Measurements from ENCODE around the gene GMFB. TPM values are rescaled to one million over a fixed set of nuclear protein-coding genes. Genes with fewer than 3 reads are reported as not detected.

The GMFB gene
- total RNA-seq, 4 donors from 2014 or later = 39.5 to 169 (median 45.7) TPM

DNA sequence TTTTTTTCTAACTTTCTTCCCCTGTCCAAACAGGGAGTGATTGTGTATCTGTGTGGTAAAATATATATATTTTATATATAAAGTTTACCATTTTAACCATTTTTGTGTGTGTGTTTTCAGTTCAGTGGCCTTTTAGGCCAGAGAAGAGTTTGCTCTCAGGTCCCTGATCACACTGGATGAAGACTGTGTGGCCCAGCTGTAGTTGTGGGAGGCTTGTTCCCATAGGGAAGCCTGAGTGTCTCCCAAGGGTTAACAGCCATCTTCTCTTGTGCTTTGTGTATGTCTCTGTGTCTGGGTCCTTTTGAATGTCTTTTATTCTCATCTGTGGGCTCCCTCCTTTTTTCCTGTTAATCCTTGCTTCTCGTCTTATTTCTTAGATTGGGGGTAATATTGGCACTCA is 44.3 kb upstream of the GMFB start:
- TF ChIP-seq, protein P1, sequence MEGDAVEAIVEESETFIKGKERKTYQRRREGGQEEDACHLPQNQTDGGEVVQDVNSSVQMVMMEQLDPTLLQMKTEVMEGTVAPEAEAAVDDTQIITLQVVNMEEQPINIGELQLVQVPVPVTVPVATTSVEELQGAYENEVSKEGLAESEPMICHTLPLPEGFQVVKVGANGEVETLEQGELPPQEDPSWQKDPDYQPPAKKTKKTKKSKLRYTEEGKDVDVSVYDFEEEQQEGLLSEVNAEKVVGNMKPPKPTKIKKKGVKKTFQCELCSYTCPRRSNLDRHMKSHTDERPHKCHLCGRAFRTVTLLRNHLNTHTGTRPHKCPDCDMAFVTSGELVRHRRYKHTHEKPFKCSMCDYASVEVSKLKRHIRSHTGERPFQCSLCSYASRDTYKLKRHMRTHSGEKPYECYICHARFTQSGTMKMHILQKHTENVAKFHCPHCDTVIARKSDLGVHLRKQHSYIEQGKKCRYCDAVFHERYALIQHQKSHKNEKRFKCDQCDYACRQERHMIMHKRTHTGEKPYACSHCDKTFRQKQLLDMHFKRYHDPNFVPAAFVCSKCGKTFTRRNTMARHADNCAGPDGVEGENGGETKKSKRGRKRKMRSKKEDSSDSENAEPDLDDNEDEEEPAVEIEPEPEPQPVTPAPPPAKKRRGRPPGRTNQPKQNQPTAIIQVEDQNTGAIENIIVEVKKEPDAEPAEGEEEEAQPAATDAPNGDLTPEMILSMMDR (IDR thresholded peaks at IDR 0.05) = no peak
- TF ChIP-seq POLR2A (IDR thresholded peaks at IDR 0.05) = no peak
- DNase-seq = no peak
- Histone ChIP-seq H3K4me1 (no peaks in the 10 kb centered on the region), H3K4me3 (no peak overlapping the region), H3K36me3 (no peaks in the 10 kb centered on the region), H3K27me3 (no peaks in the 10 kb centered on the region), H3K27ac (no peak overlapping the region), H3K9me3 (no peaks in the 10 kb centered on the region)
- intact Hi-C loops (cut with DNase I; ENCODE audit: low total_unique reads) = no loop called here

DNA sequence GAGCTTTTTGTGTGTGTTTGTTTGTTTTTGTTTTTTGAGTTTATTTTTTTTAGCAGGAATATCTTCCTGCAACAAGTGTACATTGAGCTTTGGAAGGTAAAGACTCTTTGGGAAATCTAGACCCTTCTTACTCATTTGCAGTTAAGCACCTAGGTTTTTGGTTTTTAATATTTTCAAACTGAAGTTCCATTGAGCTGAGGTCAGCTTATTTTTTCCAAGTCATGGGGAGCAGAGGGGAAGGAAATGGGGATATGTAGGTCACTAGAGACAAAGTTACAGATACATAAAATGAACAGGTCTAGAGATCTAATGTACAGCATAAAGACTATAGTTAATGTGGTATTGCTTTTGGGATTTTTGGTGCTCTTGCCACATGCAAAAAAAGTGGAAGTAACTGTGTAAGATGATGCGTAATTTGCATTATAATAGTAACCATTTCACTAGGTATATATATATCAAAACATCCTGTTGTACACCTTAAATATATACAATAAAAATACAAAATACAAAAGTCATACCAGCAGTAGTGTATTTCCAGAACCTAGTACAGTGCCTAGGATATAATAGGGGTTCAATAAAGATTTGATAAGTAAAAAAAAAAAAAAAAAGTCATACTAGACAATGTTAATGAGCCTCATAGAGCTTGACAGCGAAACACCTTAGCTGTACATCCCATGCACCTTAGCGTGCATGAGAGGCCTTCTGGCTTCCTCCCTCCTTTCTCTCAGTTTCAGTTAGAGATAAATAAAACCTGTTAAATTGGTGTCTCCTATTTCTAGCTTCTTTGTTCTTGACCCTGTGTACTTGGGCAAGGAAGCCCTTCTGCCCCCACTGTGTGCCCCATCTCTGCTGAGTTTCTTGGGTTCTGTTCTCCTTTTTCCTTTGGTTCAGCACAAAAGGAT is 43.6 kb upstream of the GMFB start:
- DNase-seq = no peak
- H3K27me3 ChIP-seq = no peaks in the 10 kb centered on the region
- H3K36me3 ChIP-seq = no peaks in the 10 kb centered on the region
- no peak overlapping the region for H3K27ac ChIP-seq
- intact Hi-C loops (cut with DNase I; ENCODE audit: low total_unique reads) = no loop called here
- H3K9me3 ChIP-seq = no peaks in the 10 kb centered on the region
- no peak for TF ChIP-seq POLR2A (IDR thresholded peaks at IDR 0.05)
- TF ChIP-seq, protein P1 (IDR thresholded peaks at IDR 0.05) = no peak
- no peaks in the 10 kb centered on the region for H3K4me1 ChIP-seq
- H3K4me3 ChIP-seq = no peak overlapping the region

DNA sequence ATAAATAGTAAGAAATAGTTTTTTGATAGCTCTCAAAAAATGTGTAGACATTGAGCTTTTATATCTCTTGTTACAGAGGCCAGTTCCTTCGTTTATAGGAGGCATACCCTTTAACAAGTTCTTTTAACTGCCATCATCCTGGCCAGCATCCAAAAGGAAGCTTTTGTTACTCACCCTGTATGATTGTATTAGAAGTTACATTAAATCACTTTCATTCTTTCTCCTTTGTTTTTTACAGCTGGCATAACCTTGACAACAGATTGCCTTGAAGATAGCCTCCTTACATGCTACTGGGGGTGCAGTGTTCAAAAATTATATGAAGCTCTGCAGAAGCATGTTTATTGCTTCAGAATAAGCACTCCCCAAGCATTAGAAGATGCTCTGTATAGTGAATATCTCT is 41.0 kb upstream of the GMFB start:
- Histone ChIP-seq H3K36me3 (no peaks in the 10 kb centered on the region), H3K27ac (no peak overlapping the region), H3K4me1 (no peaks in the 10 kb centered on the region), H3K4me3 (no peak overlapping the region), H3K27me3 (no peaks in the 10 kb centered on the region), H3K9me3 (no peaks in the 10 kb centered on the region)
- intact Hi-C loops (cut with DNase I; ENCODE audit: low total_unique reads) = no loop called here
- no peak for TF ChIP-seq POLR2A (IDR thresholded peaks at IDR 0.05)
- TF ChIP-seq, protein P1 (IDR thresholded peaks at IDR 0.05) = no peak
- DNase-seq = no peak

DNA sequence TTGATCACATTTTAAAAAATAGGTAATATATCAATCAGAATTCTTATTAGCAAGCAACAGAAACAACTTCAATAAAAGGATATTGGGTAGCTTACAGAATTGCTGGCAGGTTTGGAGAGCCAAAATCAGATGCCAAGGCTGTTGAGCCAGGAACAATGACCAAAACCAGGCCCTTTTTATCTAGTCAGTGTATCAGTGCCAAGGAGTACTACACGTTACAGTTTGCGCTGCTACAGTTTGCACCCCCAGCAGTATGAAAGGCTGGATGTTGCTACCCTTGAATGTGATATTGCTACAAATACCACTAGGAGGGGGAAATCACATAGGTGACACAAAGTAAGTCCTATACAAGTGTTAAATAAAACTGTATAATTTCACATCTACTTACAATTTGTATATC is 40.2 kb upstream of the GMFB start:
- intact Hi-C loops (cut with DNase I; ENCODE audit: low total_unique reads) = no loop called here
- no peaks in the 10 kb centered on the region for H3K27me3 ChIP-seq
- H3K36me3 ChIP-seq = no peaks in the 10 kb centered on the region
- H3K4me3 ChIP-seq = no peak overlapping the region
- no peaks in the 10 kb centered on the region for H3K4me1 ChIP-seq
- H3K9me3 ChIP-seq = no peaks in the 10 kb centered on the region
- no peak for TF ChIP-seq POLR2A (IDR thresholded peaks at IDR 0.05)
- TF ChIP-seq, protein P1 (IDR thresholded peaks at IDR 0.05) = no peak
- H3K27ac ChIP-seq = no peak overlapping the region
- DNase-seq = no peak

DNA sequence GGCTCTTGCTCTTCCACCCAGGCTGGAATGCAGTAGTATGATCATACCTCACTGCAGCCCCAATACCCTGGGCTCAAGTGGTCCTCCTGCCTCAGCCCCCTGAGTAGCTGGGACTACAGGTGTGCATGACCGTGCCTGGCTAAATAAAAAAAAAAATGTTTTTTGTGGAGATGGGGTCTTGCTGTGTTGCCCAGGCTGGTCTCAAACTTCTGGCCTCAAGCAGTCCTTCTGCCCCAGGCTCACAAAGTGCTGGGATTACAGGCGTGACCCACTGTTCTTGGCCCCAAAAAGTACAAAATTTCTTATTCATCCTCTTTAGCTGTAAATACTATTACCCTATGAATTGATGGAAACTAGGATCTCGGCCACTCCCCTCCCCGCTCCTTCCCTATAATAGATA is 35.6 kb upstream of the GMFB start:
- Histone ChIP-seq H3K9me3 (no peaks in the 10 kb centered on the region), H3K4me1 (no peaks in the 10 kb centered on the region), H3K36me3 (no peaks in the 10 kb centered on the region), H3K4me3 (no peak overlapping the region), H3K27ac (no peak overlapping the region), H3K27me3 (no peaks in the 10 kb centered on the region)
- no peak for DNase-seq
- no peak for TF ChIP-seq POLR2A (IDR thresholded peaks at IDR 0.05)
- TF ChIP-seq, protein P1 (IDR thresholded peaks at IDR 0.05) = no peak
- intact Hi-C loops (cut with DNase I; ENCODE audit: low total_unique reads) = no loop called here
